NCI-H146 (cell line): Measurements from ENCODE around the gene IER2.

Experiments used
- DNase-seq: peaks from one replicate; lab custom pipeline; 2025; lab: John Stamatoyannopoulos, UW

IER2 gene

DNA sequence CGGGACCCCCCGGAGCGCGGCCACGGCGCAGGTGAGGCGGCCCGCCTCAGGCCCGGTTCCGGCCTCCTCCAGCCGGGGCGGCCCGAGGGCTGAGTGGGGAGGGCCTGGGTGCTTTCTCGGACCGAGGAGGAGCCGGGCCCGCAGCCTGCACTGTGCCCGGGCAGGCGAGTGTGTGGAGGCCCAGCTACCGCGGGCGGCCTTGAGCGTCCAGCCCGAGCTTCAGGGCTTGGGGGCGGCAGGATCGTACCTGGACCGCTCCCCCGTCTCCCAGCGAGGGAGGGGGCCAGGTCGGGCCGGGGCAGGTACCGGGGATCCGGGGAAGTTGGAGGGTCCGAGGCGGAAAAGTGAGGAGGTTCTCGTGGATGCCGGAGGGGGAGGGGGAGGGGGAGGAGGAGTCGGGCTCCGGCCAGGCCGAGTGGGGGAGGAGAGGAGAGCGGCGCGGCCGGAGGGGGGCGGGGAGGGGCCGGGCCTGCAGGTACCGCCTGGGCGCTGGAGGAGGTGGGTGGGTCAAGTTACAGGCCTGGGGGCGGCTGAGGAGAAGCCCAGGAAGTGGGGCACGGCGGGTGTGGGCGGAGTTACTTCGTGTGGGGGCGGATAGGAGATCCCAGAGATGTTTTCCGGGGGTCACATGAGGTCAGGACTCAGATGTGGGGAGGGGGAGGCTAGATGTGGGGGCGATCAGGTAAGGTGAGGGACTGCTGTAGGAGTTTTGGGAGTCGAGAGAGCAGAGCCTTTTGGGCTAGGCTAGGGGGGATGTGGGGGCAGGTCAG is 31.6 kb upstream of the IER2 start:
- peak; percentile 90 for DNase-seq

DNA sequence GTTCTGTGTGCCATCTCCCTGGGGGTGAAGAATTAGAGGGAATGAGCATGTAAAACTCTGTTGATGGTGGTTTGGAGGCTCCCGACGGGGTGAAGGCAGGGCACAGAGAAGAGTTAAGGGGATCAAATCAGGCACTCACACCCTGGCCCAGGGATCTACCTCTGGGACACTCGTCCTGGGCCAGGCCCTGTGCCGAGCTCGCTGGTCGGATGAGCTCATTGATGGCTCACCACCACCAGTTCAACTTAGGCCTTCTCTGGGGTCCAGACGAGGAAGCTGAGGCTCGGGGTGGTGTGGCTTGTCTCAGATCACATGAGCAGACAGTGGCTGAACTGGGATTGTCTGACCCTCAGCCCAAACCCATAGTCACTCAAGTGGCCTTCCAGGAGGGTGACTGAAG is 30.6 kb upstream of the IER2 start:
- no peak for DNase-seq

DNA sequence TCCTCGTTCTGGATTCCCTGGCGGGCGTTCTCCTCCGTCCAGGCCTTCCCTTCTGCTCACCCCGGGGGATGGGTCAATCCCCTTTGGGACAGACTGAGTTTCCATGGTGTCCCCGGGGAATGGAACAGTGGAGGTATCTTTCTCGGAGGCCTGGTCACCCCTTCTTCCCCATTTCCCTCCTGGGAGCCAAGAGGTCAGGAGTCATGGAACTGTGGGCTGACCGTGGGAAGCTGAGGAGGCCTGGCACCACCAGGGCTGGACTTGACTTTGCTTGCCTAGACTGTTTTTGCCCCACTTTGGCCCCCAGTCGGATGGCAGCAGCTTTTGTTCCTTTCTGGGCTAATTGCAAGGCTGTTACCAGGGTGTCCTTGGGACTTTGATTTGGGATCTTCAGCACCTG is 30.2 kb upstream of the IER2 start:
- DNase-seq = no peak

DNA sequence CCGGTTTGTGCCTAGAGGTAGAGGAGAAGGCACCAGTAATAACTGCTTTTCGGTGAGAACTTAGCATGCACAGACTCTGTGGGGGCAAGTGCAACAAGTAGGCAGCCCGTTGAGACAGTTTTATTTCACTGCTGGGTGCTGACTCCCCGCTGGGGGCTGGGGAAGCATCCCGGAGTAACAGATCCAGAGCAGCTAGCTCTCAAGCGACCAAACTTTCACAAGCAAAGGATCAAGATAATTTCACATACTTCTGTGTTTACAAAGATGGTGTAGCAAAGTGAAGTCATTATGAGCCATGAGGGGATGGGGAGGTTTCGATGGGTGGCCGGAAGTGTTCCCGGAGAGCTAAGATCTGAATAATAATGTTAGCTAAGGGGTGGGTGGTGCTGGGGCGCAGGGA is 29.4 kb upstream of the IER2 start:
- DNase-seq = no peak

DNA sequence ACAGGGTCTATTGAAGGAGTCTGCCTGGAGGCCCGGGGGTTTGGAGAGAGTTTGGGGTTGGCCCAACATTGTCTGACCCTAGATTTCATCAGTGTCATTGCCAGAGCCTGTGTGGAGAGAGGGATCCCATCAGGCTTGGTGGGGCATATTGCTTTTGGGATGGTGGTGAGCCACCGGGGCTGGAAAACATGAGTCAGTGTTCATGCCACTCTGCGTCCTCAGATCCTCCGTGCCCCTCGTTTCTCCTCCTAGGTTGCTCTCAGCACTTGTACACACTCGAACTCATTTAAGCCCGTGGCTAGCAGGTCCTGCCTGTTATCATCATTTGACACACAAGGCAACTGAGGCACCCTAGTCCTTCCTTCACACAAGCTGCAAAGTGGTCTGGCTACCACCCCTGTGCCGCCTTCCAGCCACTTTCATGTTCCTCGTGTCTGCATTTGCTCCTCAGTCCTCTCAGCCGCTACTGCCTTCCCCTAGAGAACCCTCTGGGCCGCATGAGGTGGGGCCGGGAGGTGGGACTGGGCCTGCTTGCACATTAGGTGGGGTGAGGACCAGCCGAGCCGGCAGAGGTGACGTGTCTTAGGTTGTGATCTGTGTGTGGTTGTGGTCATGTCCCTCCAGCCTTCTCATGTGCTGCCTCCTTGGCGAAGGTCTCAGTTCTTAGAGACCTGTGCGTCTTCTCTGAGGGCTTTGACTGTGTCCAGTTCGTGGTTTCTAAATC is 28.5 kb upstream of the IER2 start:
- no peak for DNase-seq

DNA sequence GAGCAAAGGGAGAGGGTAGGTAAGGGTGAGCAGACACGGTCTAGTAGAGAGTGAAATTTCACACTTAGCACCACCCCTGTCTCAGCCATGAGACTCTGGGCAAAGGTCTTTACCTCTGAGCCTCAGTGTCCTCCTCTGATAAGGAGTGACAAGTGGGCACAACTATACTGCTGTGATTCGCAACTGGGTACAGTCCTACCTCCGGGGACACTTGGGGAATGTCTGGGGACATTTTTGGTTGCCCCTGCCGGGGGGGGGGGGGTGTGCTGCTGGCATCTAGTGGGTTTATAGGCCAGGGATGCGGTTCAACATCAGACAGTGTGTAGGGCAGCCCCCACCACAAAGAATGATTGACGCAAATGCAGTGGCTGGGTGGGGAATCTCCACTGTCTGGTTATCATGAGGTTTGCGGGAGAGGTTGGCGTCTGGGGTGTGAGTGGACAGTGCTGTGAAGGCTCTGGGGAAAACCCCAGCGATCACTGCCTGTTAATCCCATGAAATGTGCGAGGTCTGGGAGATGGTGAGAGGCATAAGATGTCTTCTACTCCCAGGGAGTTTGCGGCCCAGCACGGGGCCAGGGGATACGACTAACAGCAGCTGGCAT is 27.8 kb upstream of the IER2 start:
- no peak for DNase-seq

- DNase-seq = no peak
Measured at GRCh38 chr19:13122980-13123957, 26.9 kb upstream of the IER2 start.

GRCh38 chr19:13127051-13127450 is 23.2 kb upstream of the IER2 start:
- DNase-seq = no peak

DNA sequence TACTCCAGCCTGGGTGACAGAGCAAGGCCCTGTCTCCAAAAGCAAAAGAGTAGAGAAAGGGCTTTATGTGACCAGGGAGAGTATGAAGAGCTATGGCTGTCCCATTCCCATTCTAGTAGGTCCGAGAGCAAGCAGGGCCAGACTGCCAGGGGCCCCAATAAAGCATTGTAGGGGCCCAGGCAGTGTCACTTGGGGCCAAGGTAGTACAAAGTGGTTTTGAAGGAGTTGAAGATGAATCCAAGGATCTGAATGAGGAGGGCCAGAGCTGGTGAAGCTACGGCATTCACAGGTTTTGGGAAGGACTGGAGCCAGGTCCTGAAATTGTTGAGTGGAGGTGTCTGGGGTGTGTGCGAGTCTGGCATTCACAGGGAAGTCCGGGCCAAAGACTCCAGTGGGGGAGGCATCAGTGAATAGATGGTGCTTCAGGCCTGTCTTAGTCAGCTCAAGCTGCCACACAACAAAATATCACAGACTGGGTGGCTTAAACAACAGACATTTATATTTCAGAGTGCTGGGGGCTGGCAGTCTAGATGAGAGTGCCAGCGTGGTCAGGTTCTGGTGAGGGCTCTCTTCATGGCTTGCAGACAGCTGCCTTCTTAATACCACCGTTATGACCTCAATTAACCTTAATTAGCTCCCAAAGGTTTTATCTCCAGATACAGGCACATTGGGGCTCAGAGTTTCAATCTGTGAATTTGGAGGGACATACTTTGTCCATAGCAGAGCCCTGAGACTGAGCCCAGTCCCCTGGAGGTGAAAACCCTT is 22.2 kb upstream of the IER2 start:
- peak; percentile 63 for DNase-seq

DNA sequence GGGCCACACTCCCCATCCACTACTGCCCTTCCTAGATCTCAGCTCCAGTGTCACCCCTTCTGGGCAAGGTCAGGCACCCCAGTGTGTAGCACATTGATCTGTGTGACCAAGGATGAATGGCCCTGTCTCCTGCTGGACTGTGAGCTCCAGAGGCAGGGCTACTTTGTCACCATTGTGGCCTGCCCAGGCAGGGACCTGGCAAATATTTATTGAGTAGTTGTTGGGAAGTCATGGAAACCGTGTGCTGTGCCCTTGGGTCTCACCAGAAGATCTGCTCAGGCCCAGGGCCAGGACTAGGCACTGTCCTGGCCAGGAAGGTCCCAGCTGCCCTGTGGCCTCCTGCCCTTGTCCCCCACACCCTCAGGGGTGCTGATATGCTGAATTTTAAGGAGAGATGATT is 21.6 kb upstream of the IER2 start:
- peak; percentile 93 for DNase-seq

GRCh38 chr19:13129384-13129783 is 20.8 kb upstream of the IER2 start:
- no peak for DNase-seq

GRCh38 chr19:13130886-13131490 is 19.2 kb upstream of the IER2 start:
- no peak for DNase-seq

DNA sequence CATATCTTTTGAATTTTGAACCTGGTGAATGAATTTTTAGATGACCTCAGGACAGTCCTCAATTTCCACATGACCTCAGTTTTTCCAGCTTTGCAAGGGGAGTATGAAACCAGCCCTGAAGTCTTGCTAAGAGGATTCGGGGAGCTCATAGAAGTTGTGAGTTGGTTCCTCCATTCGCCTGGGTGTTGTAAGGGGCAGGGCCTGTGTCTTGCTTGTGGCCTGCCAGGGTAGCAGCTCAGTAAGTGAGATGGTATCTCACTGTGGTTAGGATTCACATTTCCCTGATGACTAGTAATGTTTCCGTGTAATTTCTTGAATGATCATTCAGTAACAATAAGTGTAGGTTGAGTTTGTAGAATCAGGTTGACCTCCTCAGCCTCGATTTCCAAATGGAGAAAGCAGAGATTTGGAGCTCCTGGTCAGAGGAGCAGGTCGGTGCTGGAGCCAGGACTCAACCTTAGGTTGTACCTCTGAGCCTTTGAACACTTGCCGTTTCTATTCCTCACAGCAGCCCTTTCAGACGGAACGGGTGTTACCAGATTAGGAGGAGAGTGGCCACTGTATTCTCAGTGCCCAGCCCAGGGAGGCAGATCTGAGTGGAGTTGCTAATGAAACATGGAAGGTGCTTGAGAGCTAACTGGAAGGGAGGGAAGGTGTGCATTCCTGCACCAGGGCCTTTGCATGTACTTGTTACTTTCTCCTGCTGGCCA is 17.6 kb upstream of the IER2 start:
- no peak for DNase-seq

GRCh38 chr19:13133241-13133870 is 16.9 kb upstream of the IER2 start:
- DNase-seq = no peak

DNA sequence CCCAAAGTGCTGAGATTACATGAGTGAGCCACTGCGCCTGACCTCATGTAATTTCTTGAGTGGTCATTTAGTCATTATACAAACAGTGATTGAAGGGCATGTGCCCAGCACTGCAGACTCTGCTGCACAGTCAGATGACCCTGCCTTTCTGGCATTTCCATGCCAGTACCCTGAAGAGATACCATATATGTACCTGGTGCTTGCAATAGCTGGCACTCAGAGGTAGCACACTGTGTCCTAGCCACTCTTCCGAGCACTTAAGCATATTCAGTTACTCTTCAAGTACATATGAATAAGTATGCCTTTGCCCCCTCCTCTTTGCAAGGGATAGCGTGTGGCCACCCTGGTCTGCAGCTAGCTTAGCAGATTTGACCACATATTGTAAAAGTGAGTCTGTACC is 15.6 kb upstream of the IER2 start:
- DNase-seq = no peak

DNA sequence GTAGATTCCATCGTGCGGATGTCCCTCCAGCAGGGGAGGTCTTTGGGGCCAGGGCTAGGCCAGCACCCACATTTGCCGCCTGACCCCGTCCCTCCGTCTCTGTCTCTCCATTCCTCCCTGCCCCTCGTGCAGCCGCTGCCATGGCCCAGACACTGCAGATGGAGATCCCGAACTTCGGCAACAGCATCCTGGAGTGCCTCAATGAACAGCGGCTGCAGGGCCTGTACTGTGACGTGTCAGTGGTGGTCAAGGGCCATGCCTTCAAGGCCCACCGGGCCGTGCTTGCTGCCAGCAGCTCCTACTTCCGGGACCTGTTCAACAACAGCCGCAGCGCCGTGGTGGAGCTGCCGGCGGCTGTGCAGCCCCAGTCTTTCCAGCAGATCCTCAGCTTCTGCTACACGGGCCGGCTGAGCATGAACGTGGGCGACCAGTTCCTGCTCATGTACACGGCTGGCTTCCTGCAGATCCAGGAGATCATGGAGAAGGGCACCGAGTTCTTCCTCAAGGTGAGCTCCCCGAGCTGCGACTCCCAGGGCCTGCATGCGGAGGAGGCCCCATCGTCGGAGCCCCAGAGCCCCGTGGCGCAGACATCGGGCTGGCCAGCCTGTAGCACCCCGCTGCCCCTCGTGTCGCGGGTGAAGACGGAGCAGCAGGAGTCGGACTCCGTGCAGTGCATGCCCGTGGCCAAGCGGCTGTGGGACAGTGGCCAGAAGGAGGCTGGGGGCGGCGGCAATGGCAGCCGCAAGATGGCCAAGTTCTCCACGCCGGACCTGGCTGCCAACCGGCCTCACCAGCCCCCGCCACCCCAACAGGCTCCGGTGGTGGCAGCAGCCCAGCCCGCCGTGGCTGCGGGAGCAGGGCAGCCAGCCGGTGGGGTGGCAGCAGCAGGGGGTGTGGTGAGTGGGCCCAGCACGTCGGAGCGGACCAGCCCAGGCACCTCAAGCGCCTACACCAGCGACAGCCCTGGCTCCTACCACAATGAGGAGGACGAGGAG is 14.8 kb upstream of the IER2 start:
- DNase-seq = no peak

GRCh38 chr19:13137290-13137794 is 12.9 kb upstream of the IER2 start:
- no peak for DNase-seq
